ENCODE data around the gene TNXB. TPM values are rescaled to one million over a fixed set of nuclear protein-coding genes. Genes with fewer than 3 reads are reported as not detected.

The TNXB gene
- total RNA-seq, 5 donors from 2014 or later (not counting 1 experiment from before 2014, with no cell fraction given), result 8.0 to 20.9 (median 15.4) TPM

- WGBS (ENCODE audit: insufficient coverage), result no CpG with 5 or more reads among the region's 4 CpGs
- Mint-ChIP-seq H3K4me1 (peaks cover 46 to 60% (median 52%) of the 10 kb centered on the region in 3 donors), H3K27me3 (no peaks in the 10 kb centered on the region), H3K4me3 (no peak overlapping the region), H3K27ac (no peak overlapping the region), H3K36me3 (peaks cover 49% of the 10 kb centered on the region), H3K9me3 (no peaks in the 10 kb centered on the region)
- ChIA-PET CTCF (interaction anchor here in 1 of 2 donors (0.9 kb wide), 1 partner anchor 717 kb away, joined by 3 read pairs; no protein-coding TSS in a partner anchor), POLR2A (no interaction called here)
- Histone ChIP-seq H3K27me3 (replicated peaks in 1 of 2; ENCODE audit: control insufficient read depth in 2 of 2, extremely low read depth in 1 of 2, insufficient read depth in 2 of 2, low read length in 1 of 2) (no peaks in the 10 kb centered on the region), H3K36me3 (ENCODE audit: control insufficient read depth in 2 of 2, extremely low read depth in 1 of 2, insufficient read depth in 1 of 2, low read length in 1 of 2) (peaks cover 14 to 70% of the 10 kb centered on the region in 2 donors), H3K4me1 (ENCODE audit: control insufficient read depth in 1 of 2, extremely low read depth in 1 of 2, insufficient read depth in 2 of 2, low read length in 2 of 2) (peaks cover 9 to 38% of the 10 kb centered on the region in 2 experiments), H3K4me3 (ENCODE audit: control insufficient read depth in 1 of 2, extremely low read depth in 1 of 2, low read length in 1 of 2) (no peak overlapping the region), H3K9me3 (no peaks in the 10 kb centered on the region), H3K27ac (ENCODE audit: low read length) (no peak overlapping the region)
- DNase-seq, result no peak
- ATAC-seq (replicated peaks in 1 of 4), result no peak
Observed at GRCh38 chr6:32123681-32124080, 14.5 kb upstream of the TNXB start.

GRCh38 chr6:32120573-32121059, 11.5 kb upstream of the TNXB start:
- no peak overlapping the region for H3K27ac Mint-ChIP-seq

GRCh38 chr6:32118782-32119628, 9.9 kb upstream of the TNXB start:
- Mint-ChIP-seq H3K36me3 (peaks cover 56% of the 10 kb centered on the region), H3K4me3 (no peak overlapping the region), H3K27ac (peak overlapping the region in 1 of 2 donors; percentile 79), H3K4me1 (peaks cover 11 to 22% (median 19%) of the 10 kb centered on the region in 3 donors), H3K27me3 (no peaks in the 10 kb centered on the region), H3K9me3 (no peaks in the 10 kb centered on the region)
- 24% methylated on average over 9 of the region's 17 CpGs for WGBS (ENCODE audit: insufficient coverage)
- peaks cover 0 to 12% of the 10 kb centered on the region in 2 experiments for H3K4me1 ChIP-seq (ENCODE audit: control insufficient read depth in 1 of 2, extremely low read depth in 1 of 2, insufficient read depth in 2 of 2, low read length in 2 of 2)
- peak in 34 of 35 experiments; percentile 16 to 76 (median 55) for DNase-seq
- H3K9me3 ChIP-seq, result no peaks in the 10 kb centered on the region
- H3K27ac ChIP-seq (ENCODE audit: low read length), result no peak overlapping the region
- peaks cover 21 to 78% of the 10 kb centered on the region in 2 donors for H3K36me3 ChIP-seq (ENCODE audit: control insufficient read depth in 2 of 2, extremely low read depth in 1 of 2, insufficient read depth in 1 of 2, low read length in 1 of 2)
- POLR2A ChIA-PET, result interaction anchor here in 1 of 2 donors (0.6 kb wide), 1 partner anchor 304 kb away, joined by 16 read pairs; no protein-coding TSS in a partner anchor
- CTCF ChIA-PET, result interaction anchor here (1.3 to 1.4 kb wide), 2 partner anchors 36 to 77 kb away, joined by 3 to 4 read pairs; no protein-coding TSS in a partner anchor
- no peaks in the 10 kb centered on the region for H3K27me3 ChIP-seq (replicated peaks in 1 of 2; ENCODE audit: control insufficient read depth in 2 of 2, extremely low read depth in 1 of 2, insufficient read depth in 2 of 2, low read length in 1 of 2)
- peak; percentile 71 to 92 (median 84) for ATAC-seq (replicated peaks in 1 of 4)
- H3K4me3 ChIP-seq (ENCODE audit: control insufficient read depth in 1 of 2, extremely low read depth in 1 of 2, low read length in 1 of 2), result no peak overlapping the region

More at GRCh38 chr6:32120573-32121059, 11.5 kb upstream of the TNXB start:
- H3K36me3 ChIP-seq (ENCODE audit: control insufficient read depth in 2 of 2, extremely low read depth in 1 of 2, insufficient read depth in 1 of 2, low read length in 1 of 2), result peaks cover 19 to 86% of the 10 kb centered on the region in 2 donors
- ChIA-PET POLR2A (no interaction called here), CTCF (interaction anchor here (0.7 kb wide), 2 partner anchors 140 to 1035 kb away, joined by 5 to 7 read pairs; no protein-coding TSS in a partner anchor)
- no peak overlapping the region for H3K4me3 Mint-ChIP-seq
- WGBS (ENCODE audit: insufficient coverage), result 99% methylated on average over 7 of the region's 12 CpGs
- no peaks in the 10 kb centered on the region for H3K27me3 Mint-ChIP-seq
- ATAC-seq (replicated peaks in 1 of 4) (no peak), DNase-seq (no peak)
- no peaks in the 10 kb centered on the region for H3K9me3 ChIP-seq
- H3K9me3 Mint-ChIP-seq, result no peaks in the 10 kb centered on the region
- H3K4me3 ChIP-seq (ENCODE audit: control insufficient read depth in 1 of 2, extremely low read depth in 1 of 2, low read length in 1 of 2), result no peak overlapping the region
- peaks cover 0 to 17% of the 10 kb centered on the region in 2 experiments for H3K4me1 ChIP-seq (ENCODE audit: control insufficient read depth in 1 of 2, extremely low read depth in 1 of 2, insufficient read depth in 2 of 2, low read length in 2 of 2)
- H3K27ac ChIP-seq (ENCODE audit: low read length), result no peak overlapping the region
- H3K36me3 Mint-ChIP-seq, result peaks cover 55% of the 10 kb centered on the region
- no peaks in the 10 kb centered on the region for H3K27me3 ChIP-seq (replicated peaks in 1 of 2; ENCODE audit: control insufficient read depth in 2 of 2, extremely low read depth in 1 of 2, insufficient read depth in 2 of 2, low read length in 1 of 2)
- H3K4me1 Mint-ChIP-seq, result peaks cover 19 to 30% (median 25%) of the 10 kb centered on the region in 3 donors

DNA sequence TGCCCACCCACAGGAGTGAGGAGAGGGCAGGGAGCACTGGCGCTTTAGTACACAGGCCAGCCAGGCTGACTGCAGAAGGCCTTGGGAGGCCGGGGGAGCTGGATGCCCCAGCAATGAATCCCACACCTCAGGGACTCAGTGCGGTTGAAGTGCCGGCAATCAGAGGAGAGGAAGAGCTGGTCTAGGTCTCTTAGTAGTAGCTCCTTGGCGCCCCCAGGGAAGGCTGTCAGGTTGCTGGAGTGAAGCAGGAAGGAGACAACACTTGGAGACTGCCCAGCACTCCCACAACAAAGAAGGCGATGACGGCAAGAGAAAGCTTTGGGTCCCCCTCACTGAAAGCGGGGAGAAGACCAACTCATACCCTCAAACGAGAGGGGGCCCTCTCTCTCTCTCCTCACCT, 8.3 kb upstream of the TNXB start:
- CTCF ChIA-PET, result interaction anchor here in 1 of 2 donors (0.6 to 0.8 kb wide), 2 partner anchors 35 to 424 kb away, joined by 3 to 5 read pairs; no protein-coding TSS in a partner anchor
- H3K9me3 ChIP-seq, result no peaks in the 10 kb centered on the region
- DNase-seq, result no peak
- no peaks in the 10 kb centered on the region for H3K27me3 ChIP-seq (replicated peaks in 1 of 2; ENCODE audit: control insufficient read depth in 2 of 2, extremely low read depth in 1 of 2, insufficient read depth in 2 of 2, low read length in 1 of 2)
- Mint-ChIP-seq H3K4me1 (peaks cover 11 to 16% (median 15%) of the 10 kb centered on the region in 3 donors), H3K36me3 (peaks cover 53% of the 10 kb centered on the region), H3K27me3 (no peaks in the 10 kb centered on the region), H3K27ac (no peak overlapping the region), H3K9me3 (no peaks in the 10 kb centered on the region), H3K4me3 (no peak overlapping the region)
- ATAC-seq (replicated peaks in 1 of 4), result no peak
- H3K4me3 ChIP-seq (ENCODE audit: control insufficient read depth in 1 of 2, extremely low read depth in 1 of 2, low read length in 1 of 2), result no peak overlapping the region
- POLR2A ChIA-PET, result no interaction called here
- no peak overlapping the region for H3K27ac ChIP-seq (ENCODE audit: low read length)
- H3K36me3 ChIP-seq (ENCODE audit: control insufficient read depth in 2 of 2, extremely low read depth in 1 of 2, insufficient read depth in 1 of 2, low read length in 1 of 2), result peaks cover 18 to 71% of the 10 kb centered on the region in 2 donors
- 100% methylated on average over 1 of the region's 9 CpGs for WGBS (ENCODE audit: insufficient coverage)
- H3K4me1 ChIP-seq (ENCODE audit: control insufficient read depth in 1 of 2, extremely low read depth in 1 of 2, insufficient read depth in 2 of 2, low read length in 2 of 2), result peaks cover 0 to 7% of the 10 kb centered on the region in 2 experiments

DNA sequence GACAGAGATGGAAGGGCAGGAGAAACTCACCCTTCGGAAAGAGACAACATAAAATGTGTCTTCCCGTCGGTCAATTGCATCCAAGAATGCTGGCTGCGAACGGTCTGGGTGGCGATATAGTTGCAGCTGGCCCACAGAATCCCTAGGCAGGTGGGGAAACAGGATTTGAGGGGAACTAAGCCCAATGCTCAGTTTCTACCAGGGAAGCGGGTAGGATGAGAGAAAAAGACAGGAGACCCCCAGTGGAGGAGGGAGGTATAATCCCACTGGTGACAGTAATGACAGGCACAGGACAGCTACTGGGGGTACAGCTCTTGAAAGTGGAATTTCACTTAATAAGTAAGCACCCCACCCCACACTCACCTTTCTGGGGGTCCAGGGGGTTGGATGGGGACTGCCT, 7.5 kb upstream of the TNXB start:
- Histone ChIP-seq H3K27ac (ENCODE audit: low read length) (no peak overlapping the region), H3K9me3 (no peaks in the 10 kb centered on the region), H3K36me3 (ENCODE audit: control insufficient read depth in 2 of 2, extremely low read depth in 1 of 2, insufficient read depth in 1 of 2, low read length in 1 of 2) (peaks cover 18 to 63% of the 10 kb centered on the region in 2 donors), H3K27me3 (replicated peaks in 1 of 2; ENCODE audit: control insufficient read depth in 2 of 2, extremely low read depth in 1 of 2, insufficient read depth in 2 of 2, low read length in 1 of 2) (no peaks in the 10 kb centered on the region), H3K4me1 (ENCODE audit: control insufficient read depth in 1 of 2, extremely low read depth in 1 of 2, insufficient read depth in 2 of 2, low read length in 2 of 2) (peaks cover 0 to 5% of the 10 kb centered on the region in 2 experiments), H3K4me3 (ENCODE audit: control insufficient read depth in 1 of 2, extremely low read depth in 1 of 2, low read length in 1 of 2) (no peak overlapping the region)
- Mint-ChIP-seq H3K36me3 (peaks cover 47% of the 10 kb centered on the region), H3K4me3 (no peak overlapping the region), H3K9me3 (no peaks in the 10 kb centered on the region), H3K27me3 (no peaks in the 10 kb centered on the region), H3K27ac (no peak overlapping the region), H3K4me1 (peaks cover 11 to 18% (median 12%) of the 10 kb centered on the region in 3 donors)
- CTCF ChIA-PET, result interaction anchor here (0.6 kb wide), 2 partner anchors 12 to 36 kb away, joined by 3 to 5 read pairs; partner anchors contain the start of gene ATF6B (in 1 of the 2)
- POLR2A ChIA-PET, result no interaction called here
- WGBS (ENCODE audit: insufficient coverage), result 94% methylated on average over 6 of the region's 7 CpGs
- ATAC-seq (replicated peaks in 1 of 4) (no peak), DNase-seq (peak in 1 of 35 experiments; percentile 25)

GRCh38 chr6:32115623-32116022, 6.5 kb upstream of the TNXB start:
- no peak overlapping the region for H3K4me3 ChIP-seq (ENCODE audit: control insufficient read depth in 1 of 2, extremely low read depth in 1 of 2, low read length in 1 of 2)
- Mint-ChIP-seq H3K27ac (peak overlapping the region in 1 of 2 donors; percentile 44), H3K4me1 (peaks cover 11 to 22% (median 12%) of the 10 kb centered on the region in 3 donors), H3K36me3 (peaks cover 39% of the 10 kb centered on the region), H3K27me3 (no peaks in the 10 kb centered on the region), H3K4me3 (no peak overlapping the region), H3K9me3 (no peaks in the 10 kb centered on the region)
- peaks cover 0 to 4% of the 10 kb centered on the region in 2 experiments for H3K4me1 ChIP-seq (ENCODE audit: control insufficient read depth in 1 of 2, extremely low read depth in 1 of 2, insufficient read depth in 2 of 2, low read length in 2 of 2)
- ChIA-PET POLR2A (no interaction called here), CTCF (no interaction called here)
- DNase-seq, result no peak
- H3K9me3 ChIP-seq, result no peaks in the 10 kb centered on the region
- no peak overlapping the region for H3K27ac ChIP-seq (ENCODE audit: low read length)
- H3K27me3 ChIP-seq (replicated peaks in 1 of 2; ENCODE audit: control insufficient read depth in 2 of 2, extremely low read depth in 1 of 2, insufficient read depth in 2 of 2, low read length in 1 of 2), result no peaks in the 10 kb centered on the region
- ATAC-seq (replicated peaks in 1 of 4), result no peak
- WGBS (ENCODE audit: insufficient coverage), result 92% methylated on average over 5 of the region's 6 CpGs
- peaks cover 14 to 54% of the 10 kb centered on the region in 2 donors for H3K36me3 ChIP-seq (ENCODE audit: control insufficient read depth in 2 of 2, extremely low read depth in 1 of 2, insufficient read depth in 1 of 2, low read length in 1 of 2)

All from T-cell (primary cell).